GM19438 (cell line): Measurements from ENCODE around the gene AMFR.

ENCODE experiments used
- ATAC-seq: cut with Tn5 transposase; IDR thresholded peaks from one replicate; pipeline ENCODE4 v1.9.1; 2021; ENCODE audit warnings: low read depth; ENCODE audit not compliant: unreplicated experiment

Gene AMFR

GRCh38 chr16:56350491-56351405 is 74.6 kb downstream of the AMFR start:
- ATAC-seq, result no peak

- no peak for ATAC-seq
Measured at GRCh38 chr16:56349711-56350161, 75.6 kb downstream of the AMFR start.

- ATAC-seq, result no peak
Measured at GRCh38 chr16:56349086-56349415, 76.3 kb downstream of the AMFR start.

- no peak for ATAC-seq
Measured at GRCh38 chr16:56348168-56349085, 76.9 kb downstream of the AMFR start.

GRCh38 chr16:56347670-56348069 is 77.7 kb downstream of the AMFR start:
- no peak for ATAC-seq

GRCh38 chr16:56347166-56347565 is 78.2 kb downstream of the AMFR start:
- ATAC-seq, result no peak

- no peak for ATAC-seq
Measured at GRCh38 chr16:56346131-56346890, 79.0 kb downstream of the AMFR start.

GRCh38 chr16:56345406-56346050 is 79.8 kb downstream of the AMFR start:
- no peak for ATAC-seq

- no peak for ATAC-seq
Measured at GRCh38 chr16:56344518-56345405, 80.6 kb downstream of the AMFR start.

- ATAC-seq, result no peak
Measured at GRCh38 chr16:56343661-56344517, 81.5 kb downstream of the AMFR start.

GRCh38 chr16:56341656-56342399 is 83.5 kb downstream of the AMFR start:
- ATAC-seq, result no peak

GRCh38 chr16:56340864-56341365 is 84.4 kb downstream of the AMFR start:
- ATAC-seq, result no peak

GRCh38 chr16:56340416-56340815 is 84.9 kb downstream of the AMFR start:
- no peak for ATAC-seq

- no peak for ATAC-seq
Measured at GRCh38 chr16:56339431-56340195, 85.7 kb downstream of the AMFR start.

- no peak for ATAC-seq
Measured at GRCh38 chr16:56338566-56339318, 86.6 kb downstream of the AMFR start.

- ATAC-seq, result no peak
Measured at GRCh38 chr16:56337858-56338325, 87.5 kb downstream of the AMFR start.
